GM19239 (cell line): ENCODE results near the gene CLEC2B.

ENCODE experiments used
- DNase-seq: peaks from one replicate; pipeline ENCODE4 v3.0.0; 2011; ENCODE audit warnings: low spot score; ENCODE audit not compliant: insufficient read length
- FAIRE-seq: peaks from 2 replicates; lab custom pipeline; 2011; peaks lifted over from hg19 to GRCh38; lab: Jason Lieb, UNC

Gene CLEC2B

DNA sequence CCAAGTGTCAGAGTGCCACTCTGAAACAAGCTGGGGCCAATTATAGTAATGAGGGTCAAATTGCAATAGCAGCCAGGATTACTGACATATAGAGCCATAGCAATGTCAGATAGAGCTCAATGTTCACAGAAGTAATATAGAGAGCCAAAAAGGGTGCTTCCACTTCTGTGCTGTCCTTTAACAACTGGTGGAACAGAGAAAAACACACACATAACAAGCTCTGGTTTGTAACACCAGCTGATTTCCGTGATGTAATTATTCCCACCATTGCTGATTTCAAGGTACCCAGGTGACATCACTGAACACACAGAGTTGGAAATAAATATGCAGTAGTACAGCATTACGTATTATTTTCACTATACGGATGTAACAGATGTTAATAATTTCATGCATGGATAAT lies 3.0 kb upstream of the CLEC2B start:
- DNase-seq (no peak), FAIRE-seq (no peak)

DNA sequence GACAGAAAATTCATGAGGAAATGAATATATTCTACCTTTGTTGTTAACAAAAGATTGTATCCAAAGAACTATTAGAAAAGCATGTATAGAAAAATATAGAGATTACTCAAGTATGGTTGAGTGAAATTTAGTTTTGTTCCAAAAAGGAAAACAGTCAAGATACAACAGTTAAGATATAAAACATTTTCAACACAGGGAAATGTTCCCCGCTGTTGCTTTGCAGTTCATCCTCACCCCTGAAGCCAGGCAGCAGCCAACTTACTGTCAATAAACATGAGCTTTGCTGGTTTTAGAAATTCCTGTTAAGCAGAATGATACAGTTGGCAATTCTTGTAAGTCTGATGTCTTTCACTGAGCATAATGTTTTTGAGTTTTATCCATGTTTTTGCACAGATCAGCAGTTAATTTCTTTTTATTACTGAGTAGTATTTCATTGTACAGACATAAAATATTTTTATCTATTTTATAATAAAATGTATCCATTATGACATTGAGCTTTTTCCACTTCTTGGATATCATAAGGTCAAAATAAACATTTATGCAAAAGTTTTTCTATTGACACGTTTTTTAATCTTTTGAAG lies 1.2 kb upstream of the CLEC2B start:
- DNase-seq (no peak), FAIRE-seq (peak; percentile 21)

DNA sequence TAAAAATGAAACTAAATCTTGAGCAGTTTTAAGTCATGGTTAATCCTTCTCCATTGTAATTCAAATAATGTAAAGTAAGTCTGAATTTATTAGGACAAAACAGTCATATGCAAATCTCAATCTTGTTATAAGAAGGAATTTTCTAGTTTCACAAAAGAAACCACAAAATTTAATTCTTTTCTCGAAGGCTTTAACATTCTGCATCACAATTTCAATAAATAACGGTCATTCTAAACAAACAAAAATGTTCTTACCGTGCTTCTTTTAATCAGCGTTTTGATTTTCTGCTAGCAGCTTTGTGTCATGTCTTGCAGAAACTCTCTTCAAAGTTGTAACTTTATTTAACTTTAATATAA lies 225 bp downstream of the CLEC2B start:
- FAIRE-seq (no peak), DNase-seq (no peak)

GRCh38 chr12:9868311-9868801 lies 798 bp downstream of the CLEC2B start:
- peak; percentile 77 for FAIRE-seq
- no peak for DNase-seq

DNA sequence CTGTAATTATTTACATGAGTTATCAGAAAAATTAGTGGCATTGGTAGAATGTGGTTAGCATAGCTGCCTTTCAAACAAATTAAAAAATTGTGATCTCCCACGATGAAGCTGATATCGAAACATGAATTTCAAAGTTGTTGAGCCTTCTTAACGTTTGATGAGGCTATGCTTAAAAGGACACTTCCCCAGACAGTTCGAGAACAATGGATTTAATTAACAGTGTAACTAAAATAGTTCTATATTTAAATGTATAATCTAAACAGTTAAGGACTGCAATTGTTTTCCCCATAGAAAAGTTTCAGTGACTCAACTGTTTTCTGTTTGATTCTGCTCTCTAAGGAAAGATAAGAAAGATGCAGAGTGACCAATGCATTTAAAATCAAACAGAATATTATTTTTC lies 1.6 kb downstream of the CLEC2B start:
- peak; percentile 70 for FAIRE-seq
- DNase-seq: no peak

DNA sequence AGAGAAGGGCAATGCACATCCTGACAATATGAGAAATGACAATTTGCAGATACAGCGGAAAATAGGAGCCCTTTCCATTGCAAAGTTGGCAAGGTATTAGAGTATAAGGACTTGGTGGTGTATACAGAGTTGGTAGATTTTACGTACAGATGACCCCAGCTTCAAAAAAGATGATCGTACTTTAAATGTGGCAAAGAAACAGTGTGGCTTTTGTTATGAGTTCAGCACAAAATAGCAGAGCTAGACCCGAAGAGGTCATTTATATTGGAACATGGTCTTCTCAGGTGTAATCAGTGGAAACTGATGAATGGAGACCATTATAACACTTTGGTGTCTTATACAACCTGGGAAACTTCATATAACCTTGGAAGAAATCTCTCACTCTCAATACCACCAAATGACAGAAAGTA lies 2.3 kb downstream of the CLEC2B start:
- DNase-seq: no peak
- peak; percentile 69 for FAIRE-seq

- DNase-seq (no peak), FAIRE-seq (peak; percentile 78)
These were observed 4.1 kb downstream of the CLEC2B start for GRCh38 chr12:9864913-9865675.

- FAIRE-seq (no peak), DNase-seq (no peak)
These were observed 11.0 kb downstream of the CLEC2B start for GRCh38 chr12:9858135-9858534.

- DNase-seq (no peak), FAIRE-seq (no peak)
These were observed 12.3 kb downstream of the CLEC2B start for GRCh38 chr12:9856894-9857293.

GRCh38 chr12:9856151-9856550 lies 13.0 kb downstream of the CLEC2B start:
- FAIRE-seq: no peak
- DNase-seq: no peak

DNA sequence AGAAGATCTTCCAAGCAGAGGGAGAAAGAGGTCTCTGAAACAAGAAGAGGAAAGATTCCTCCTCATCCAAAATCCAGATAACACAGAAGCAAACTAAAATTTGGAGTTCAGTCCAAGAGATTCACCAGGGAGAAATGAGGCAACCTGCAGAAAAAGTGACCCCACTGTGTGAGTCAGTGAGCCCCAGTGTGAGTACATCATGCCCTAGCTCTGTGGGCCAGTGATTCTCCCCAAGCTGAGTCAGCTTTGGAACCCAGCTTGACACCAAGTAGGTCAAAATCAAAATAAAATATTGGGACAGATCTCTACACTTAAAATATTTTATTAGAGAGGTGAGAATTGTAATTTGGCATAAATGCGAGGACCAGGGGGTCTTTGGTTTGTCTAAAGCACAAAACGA lies 17.2 kb downstream of the CLEC2B start:
- no peak for FAIRE-seq
- DNase-seq: no peak

GRCh38 chr12:9851050-9851449 lies 18.1 kb downstream of the CLEC2B start:
- no peak for FAIRE-seq
- no peak for DNase-seq

DNA sequence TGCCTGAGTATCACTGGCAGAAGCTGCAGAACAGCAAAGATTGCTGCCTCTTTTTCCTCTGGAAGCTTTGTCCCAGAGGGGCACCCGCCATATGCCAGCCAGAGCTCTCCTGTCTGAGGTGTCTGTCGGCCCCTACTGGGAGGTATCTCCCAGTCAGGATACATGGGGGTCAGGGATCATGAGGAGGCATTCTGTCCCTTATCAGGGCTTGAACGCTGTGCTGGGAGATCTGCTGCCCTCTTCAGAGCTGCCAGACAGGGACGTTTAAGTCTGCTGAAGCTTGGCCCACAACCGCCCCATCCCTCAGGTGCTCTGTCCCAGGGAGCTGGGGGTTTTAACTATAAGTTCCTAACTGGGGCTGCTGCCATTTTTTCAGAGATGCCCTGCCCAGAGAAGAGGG lies 20.3 kb downstream of the CLEC2B start:
- DNase-seq (no peak), FAIRE-seq (no peak)

DNA sequence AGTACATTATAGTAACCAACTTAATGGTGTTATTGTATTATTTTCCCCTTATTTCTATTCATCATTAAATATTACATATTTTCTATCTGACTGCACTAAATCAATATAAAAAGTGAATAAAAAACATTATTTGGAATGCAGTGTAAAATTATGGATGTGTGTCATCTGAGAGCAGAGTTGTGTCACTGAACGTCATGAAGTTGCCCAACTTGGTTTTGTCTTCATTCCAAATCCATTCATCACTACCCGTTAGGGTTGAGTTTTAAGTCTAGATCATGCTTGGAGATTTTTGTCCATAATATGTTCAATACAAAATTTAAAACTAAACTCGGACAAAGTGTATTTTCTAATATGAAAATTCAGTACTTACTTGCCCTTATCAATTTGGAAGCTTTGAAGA lies 25.7 kb downstream of the CLEC2B start:
- DNase-seq (no peak), FAIRE-seq (no peak)

GRCh38 chr12:9831720-9832119 lies 37.4 kb downstream of the CLEC2B start:
- no peak for DNase-seq
- FAIRE-seq: peak; percentile 4

- FAIRE-seq (no peak), DNase-seq (no peak)
These were observed 39.2 kb downstream of the CLEC2B start for GRCh38 chr12:9829982-9830381.

GRCh38 chr12:9829483-9829882 lies 39.7 kb downstream of the CLEC2B start:
- no peak for FAIRE-seq
- DNase-seq: no peak

DNA sequence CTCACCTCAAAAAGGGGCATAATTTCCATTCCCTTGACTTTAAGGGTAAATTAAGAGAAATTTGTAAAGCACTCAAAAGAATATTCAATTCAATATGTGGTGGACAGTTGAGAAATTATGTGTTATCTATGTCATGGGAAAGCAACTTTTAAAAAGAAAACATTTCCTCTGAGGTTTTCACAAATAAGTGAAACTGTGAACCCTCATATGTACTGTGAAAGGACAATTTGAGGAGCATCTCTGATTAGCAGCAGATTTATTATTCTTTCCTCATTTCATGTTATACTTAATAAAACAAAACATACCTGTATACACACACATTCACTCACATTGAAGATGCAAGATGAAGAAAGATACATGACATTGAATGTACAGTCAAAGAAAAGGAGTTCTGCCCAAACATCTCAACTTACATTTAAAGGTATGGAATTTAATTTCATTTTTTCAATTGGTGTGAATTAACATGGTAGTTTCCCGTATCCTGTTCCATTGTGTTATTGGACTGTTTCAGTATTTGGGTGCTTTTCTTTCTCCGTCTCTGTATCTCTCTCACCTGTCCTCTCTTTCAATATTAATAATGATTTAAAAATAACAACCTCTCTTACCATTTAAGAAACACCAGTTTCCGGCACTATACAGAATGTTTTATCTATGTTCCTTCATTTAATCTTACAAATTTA lies 41.8 kb downstream of the CLEC2B start, which contains the start of gene KLRF1:
KLRF1 (plus strand) TSS at position 273 of the 680 bp plus-strand sequence; CDS start at position 337, 64 bp downstream.
- FAIRE-seq (no peak), DNase-seq (no peak)

GRCh38 chr12:9820281-9820930 lies 48.7 kb downstream of the CLEC2B start:
- FAIRE-seq (no peak), DNase-seq (no peak)

DNA sequence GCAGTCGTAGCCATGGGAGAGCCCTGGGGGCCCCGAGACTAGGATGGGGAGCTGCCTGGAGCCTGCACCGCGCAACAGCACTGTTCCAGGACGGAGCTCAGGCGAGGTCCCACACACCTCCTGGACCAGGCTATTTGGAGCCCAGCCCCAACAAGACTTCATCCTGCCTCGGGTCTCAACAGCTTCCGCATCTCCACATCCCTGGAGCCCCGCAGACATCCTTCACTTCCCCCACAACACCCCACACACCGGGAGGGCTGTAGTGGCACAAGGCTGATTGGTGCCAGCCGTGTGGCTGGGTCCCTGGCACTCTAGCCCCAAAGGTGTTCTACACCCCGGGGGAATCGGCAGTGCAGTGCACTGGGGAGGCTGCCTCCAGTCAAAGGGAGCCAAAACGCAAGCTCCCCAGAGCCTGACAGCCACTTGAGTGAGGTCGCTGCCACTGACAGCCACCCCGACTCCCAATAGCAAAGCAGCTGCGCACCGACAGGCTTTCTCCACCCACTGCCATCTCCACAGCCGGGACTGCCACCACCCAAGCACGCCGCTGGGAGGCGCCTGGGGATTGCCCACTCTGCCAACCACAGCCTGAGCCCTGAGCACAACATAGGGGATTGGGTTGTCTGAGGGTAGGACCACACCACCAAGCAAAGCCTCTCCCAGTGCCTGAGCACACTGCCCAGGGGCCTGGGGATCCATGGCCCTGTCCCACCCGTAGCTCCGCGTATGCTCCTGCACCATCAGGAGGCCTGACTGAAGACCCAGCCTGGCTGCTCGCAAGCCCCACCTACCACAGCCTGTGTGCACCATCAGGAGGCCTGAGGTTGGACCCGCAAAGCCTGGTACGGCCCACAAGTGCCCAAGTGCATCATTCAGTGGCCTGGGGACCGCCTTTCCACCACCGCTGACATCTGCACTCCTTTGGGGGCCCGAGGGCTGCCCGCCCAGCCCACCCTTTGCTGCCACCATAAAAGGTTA lies 55.0 kb downstream of the CLEC2B start:
- FAIRE-seq: peak; percentile 90
- peak; percentile 87 for DNase-seq
